NAMALWA (cell line): Measurements from ENCODE around the gene ATP1B1.

Experiments
- DNase-seq: peaks from one replicate; pipeline ENCODE4 v3.0.0-alpha.2; 2015; ENCODE audit warnings: low spot score

The ATP1B1 gene

DNA sequence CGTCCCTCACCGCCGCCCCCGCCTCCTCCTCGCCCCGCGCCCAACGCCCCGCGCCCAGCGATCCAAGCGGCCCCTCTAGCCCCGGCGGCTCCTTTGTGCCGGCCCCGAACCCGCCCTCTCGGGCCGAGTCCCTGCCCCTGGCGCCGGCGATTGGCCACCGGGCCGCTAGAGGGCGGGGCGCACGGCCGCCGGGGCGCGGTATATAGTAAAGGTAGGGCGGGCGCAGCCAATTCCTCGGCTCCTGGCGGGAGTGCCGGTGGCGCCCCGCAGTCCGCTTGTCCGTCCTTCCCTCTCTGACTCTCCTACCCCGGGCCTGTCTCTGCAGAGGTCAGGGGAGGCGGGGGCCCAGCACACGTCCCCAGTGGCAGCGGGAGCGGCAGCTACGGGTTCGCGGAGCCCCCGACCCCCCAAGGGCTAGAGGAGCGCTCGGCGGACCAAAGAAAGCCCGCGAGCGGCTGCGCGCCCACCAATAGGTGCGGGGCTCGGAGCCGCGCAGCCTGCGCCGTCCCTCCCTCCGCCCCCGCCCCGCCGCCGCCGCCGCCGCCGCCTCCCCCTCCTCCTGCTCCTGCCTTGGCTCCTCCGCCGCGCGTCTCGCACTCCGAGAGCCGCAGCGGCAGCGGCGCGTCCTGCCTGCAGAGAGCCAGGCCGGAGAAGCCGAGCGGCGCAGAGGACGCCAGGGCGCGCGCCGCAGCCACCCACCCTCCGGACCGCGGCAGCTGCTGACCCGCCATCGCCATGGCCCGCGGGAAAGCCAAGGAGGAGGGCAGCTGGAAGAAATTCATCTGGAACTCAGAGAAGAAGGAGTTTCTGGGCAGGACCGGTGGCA, at the start of gene ATP1B1:
ATP1B1 (plus strand) TSS at position 596 of the 826 bp plus-strand sequence; CDS start at position 736, 140 bp downstream.
- DNase-seq: peak; percentile 92

DNA sequence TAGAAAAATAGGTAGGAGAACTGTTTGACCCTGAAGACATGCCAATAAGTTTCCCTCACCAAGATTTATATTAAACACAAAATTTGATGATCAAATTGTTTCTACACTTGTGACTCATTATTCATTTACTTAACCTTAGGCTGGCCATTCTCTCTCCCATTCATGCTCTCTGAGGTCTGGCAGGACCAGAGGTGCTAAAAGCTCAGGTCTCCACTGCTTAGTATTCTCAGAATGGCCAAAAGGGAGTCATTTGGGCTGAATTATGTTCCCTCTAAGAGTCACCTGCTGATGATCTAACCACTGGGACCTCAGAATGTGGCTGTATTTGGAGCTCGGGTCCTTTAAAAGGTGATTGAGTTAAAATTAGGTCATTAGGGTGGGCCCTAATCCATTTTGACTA, 47.1 kb upstream of the ATP1B1 start:
- DNase-seq: no peak

DNA sequence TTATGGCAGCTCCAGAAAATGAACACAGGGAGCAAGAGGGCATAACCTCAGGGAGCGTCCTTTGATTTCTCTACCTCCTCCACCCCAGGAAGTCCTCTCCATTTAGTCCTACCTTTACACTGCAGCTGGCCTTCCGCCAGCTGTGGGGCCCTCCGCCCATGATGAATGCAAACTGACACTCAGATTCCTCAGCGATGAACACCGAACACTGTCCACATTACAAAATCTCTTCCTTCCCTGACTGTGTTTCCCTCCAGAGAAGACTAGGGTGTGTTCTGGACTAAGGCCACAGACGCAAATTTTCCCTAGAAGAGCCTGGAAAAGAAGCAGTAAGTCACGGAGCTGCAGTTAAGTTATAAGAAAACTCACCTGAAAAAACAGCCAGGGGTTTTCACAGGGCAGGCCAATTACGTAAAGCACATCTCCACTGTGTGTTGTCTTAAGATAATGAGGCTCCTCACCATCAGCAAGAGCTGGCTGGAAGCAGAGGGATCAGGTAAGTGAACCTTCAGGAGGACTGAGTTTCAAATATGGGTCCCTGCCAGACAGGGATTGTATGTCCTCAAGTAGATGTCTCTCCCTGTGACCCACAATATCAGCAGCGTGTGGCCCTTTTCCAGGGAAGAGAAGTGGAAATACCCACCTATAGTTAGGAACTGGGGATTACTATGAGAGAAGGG, 46.3 kb upstream of the ATP1B1 start:
- no peak for DNase-seq

DNA sequence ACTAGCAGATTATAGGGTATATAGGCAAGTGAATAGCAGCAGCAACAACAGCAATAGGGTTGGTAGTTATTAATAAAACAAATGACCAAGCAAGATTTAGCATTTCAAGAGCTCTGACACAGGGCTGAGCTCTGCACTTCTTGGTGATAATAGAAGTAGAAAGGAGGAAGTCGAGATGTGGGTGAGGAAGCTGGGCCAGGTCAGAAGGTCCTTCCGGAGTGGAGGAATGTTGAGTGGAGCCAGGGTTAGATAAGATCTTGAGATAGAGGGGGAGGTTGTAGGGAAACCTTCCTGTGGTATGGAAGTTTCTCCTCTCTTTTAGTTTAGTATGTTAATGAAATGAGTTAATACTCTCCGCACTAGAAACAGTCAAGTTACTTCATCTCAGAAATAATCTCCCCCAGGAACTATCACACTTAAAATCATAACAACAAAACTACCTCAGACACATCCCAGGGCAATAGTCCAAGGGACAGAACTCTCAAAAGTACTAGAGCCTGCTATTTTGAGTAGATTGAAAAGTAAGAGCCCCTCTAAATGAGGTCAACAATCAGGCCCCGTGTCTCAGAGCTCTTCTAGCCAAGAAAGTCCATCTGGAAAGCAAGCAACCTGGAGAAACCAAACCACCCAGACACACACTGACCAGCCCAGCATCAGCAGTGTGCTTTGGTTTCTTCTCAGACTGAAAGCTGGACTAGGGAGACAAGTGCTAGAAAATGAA, 45.4 kb upstream of the ATP1B1 start:
- DNase-seq: no peak

DNA sequence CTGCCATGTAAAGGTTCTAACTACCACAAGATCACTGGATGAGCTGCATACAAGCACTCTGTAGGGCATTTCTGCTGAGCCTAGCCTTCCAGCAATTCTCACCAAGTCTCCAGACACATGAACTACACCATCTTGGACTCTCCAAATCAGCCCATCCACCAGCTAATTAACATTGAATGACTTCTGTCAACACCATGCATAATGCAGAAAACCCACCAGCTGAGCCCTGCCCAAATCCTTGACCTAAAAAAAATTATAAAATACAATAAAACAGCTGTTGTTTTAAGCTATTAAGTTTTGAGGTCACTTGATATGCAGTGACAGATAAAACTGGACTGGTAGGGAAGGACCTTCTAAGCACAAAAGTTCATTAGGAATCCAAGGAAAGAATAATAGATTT, 44.3 kb upstream of the ATP1B1 start:
- DNase-seq: no peak

GRCh38 chr1:169064103-169064502, 42.4 kb upstream of the ATP1B1 start:
- DNase-seq: no peak

DNA sequence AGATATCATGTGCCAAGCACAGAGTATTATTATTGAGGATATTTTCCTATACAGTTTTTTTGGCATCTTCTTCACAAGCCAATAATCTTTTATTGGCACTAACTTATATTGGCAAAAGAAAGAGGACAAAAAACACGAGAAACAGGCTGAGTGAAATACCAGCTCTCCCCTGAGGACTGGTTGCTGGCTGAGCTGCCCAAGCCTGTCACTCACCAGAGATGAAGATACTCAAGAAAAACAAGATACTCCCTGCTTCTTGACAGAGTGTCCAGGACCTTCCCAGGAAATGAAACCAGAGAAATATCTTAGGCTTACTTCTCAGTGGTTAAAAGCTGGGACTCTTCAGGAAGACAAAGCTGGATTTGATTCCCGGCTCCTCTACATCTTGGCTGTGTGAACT, 35.9 kb upstream of the ATP1B1 start:
- DNase-seq: no peak

- no peak for DNase-seq
Observed at GRCh38 chr1:169070958-169071357, 35.5 kb upstream of the ATP1B1 start.

GRCh38 chr1:169072945-169073725, 33.4 kb upstream of the ATP1B1 start:
- DNase-seq: no peak

DNA sequence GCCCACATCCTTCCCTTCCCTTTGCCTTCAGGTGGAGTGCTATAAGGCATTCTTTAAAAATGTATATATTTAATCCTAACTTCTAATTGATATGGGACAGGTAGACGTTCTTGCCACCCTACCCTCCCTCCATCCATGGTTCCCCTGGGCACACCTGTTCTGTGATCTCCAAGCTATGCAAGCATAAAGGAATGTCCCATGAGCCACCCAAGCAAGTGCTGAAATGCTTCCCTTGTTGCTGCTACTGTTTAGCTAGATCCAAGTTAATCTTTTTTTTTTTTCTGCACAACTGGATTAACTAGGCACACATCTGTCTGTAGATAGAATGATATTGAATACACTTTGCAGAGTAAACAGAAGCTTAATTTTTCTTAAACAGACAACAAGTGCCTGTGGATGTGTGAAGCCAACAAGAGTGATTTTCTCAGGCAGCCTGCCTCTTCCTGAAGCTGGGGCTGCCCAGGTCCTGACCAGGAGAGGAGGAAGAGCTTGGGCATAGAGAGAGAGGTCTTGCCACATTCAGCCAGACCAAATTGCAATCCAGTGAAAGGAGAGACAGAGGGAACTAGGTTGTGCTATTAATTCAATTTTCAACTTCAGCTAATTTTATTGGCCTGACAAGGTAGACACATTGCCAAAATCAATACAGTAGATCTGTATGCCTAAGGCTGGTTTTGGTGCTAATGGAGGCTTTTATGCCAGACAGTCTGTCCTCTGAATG, 28.2 kb upstream of the ATP1B1 start:
- DNase-seq: no peak

- DNase-seq: no peak
Observed at GRCh38 chr1:169081503-169082123, 24.9 kb upstream of the ATP1B1 start.

DNA sequence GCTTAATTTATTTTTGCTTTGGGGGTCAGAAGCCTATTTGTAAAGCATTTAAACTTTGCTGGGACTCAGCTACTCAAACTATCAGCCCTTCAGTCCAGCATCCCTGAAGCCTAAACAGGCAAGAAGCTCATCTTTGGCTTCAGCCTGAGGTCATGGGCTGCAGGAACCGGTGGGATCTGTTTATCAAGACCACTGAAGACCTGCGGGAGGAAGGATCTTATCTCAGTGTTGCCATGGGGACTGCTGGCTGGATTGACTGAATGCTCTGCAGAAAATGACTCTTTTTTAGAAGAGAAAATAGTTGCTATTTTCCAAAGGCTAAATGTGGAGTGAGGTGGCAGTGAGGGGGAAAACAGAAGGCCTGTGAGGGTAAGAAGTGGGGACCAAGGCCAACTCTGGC, 20.6 kb upstream of the ATP1B1 start:
- DNase-seq: no peak

- peak; percentile 53 for DNase-seq
Observed at GRCh38 chr1:169086603-169087455, 19.7 kb upstream of the ATP1B1 start.

DNA sequence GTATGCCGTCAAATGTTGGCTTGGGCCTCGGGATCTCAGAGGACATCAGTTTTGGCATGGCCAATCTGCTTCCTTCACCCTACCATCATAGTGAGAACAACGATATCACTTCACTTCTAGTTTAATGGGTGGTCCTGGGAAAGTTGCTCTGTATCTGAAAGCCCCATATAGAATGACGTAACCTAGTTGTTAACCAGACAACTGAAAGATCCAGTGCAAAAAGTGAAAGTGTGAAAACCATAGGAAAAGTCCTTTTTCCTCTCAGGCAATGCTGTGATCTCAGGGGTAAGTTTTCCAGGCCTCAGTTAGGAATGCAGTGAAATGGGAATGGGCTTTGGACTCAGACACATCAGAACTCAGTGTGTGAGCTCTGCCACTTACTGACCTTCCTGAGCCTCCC, 18.6 kb upstream of the ATP1B1 start:
- DNase-seq: no peak

GRCh38 chr1:169089776-169090175, 16.7 kb upstream of the ATP1B1 start:
- no peak for DNase-seq

DNA sequence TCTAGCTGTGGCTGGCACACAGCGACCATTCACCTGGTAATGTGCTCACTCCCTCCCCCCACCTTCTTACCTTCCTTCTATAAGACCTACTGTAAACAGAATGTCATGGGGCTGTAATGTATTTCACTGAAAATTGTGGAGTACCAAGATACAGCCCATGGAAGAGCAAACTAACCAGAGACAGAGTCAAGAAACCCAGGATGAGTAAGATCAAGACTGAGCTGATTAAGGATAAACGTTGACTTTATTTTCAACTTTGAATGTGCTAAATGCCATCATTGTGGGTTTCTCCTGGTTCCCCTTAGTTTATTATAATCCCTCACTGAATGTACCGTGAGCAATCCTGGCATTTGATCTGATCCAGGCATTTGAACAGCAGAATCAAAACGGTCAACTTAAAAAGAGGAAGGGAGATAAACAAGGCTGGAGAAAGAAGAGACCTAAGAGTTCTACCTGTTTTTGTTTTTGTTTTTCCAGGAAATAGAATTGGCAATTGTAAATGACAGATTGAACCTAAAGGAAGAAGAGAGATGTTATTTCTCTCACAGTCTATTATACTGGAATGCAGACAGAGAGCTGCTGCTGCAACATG, 16.1 kb upstream of the ATP1B1 start:
- DNase-seq: no peak

DNA sequence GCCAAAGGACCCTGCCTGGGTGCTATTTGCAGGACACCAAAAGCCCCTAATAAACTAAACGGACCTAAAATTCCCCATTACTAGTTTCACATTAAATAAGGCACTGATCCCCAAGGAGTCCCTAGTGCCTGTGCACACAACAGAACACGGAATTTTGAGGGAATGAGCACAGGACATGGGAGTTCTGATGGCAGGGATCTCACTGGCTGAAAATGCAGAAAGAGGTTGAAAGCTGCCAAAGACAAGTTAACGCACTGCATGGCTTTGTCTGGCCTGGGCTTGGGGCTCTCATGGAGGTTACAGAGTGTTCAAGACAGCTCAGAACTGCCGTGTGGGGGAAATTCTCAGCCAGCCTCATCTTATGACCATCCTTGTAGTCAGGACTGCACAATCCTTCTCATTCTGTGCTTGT, 15.6 kb upstream of the ATP1B1 start:
- no peak for DNase-seq

DNA sequence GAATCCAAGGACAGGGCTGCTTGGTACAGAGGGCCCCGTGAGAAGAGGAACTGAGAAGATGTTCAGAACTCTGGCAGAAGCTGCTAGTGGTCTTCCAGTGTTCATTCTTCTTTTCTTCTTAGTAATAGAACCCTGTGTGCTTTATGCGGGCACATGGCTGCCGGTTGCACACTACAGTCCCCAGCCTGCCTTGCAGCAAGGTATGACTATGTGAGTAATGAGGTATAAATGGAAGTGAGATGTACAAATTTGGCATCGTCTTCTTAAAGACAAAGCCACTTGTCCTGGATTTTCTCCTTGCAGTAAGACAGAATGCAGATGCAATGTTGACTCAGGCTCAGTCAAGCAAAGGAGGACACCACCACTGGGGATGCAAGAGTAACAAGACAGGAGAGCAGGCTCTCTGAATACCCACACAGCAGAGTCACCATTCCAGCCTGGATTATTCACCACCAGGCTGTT, 15.0 kb upstream of the ATP1B1 start:
- DNase-seq: no peak

- DNase-seq: no peak
Observed at GRCh38 chr1:169092399-169092798, 14.1 kb upstream of the ATP1B1 start.
